ENCODE results near the gene GRAP. TPM values are rescaled to one million over a fixed set of nuclear protein-coding genes. Genes with fewer than 3 reads are reported as not detected.

The GRAP gene
- total and polyA plus RNA-seq, 2 donors (not counting 3 experiments of a cell fraction or from before 2014, with no cell fraction given) = 32.1 to 43.6 TPM

- TF ChIP-seq POLR2A (IDR thresholded peaks at IDR 0.05; ENCODE audit: low read depth, low read length) (no peak), CTCF (IDR thresholded peaks at IDR 0.05; ENCODE audit: extremely low read depth in 1 of 2, insufficient read depth in 1 of 2, low read depth in 1 of 2, low read length in 2 of 2) (no peak), MYC (IDR thresholded peaks at IDR 0.05; ENCODE audit: low read depth, low read length) (no peak), EZH2 (IDR thresholded peaks at IDR 0.05; ENCODE audit: borderline replicate concordance, low read depth, low read length, severe bottlenecking) (no peak)
- no peak overlapping the region for H3K9ac ChIP-seq (replicated peaks; ENCODE audit: extremely low read depth, insufficient read depth, low read length)
- peaks cover 8% of the 10 kb centered on the region for H3K4me1 ChIP-seq (ENCODE audit: control insufficient read depth, extremely low read depth, insufficient read depth, low read length)
- no peak for FAIRE-seq
- no peak for DNase-seq (ENCODE audit: low read depth, low spot score)
- no peak overlapping the region for H3K27ac ChIP-seq (ENCODE audit: insufficient read depth, low read depth, low read length)
- no TSS peak for BruUV-seq (replicated peaks)
- dilution Hi-C loops (cut with MboI; ENCODE audit: extremely low pct_ligation_motif_present, low sequenced_read_pairs) = no loop called here
- H2AFZ ChIP-seq (ENCODE audit: low read depth, low read length) = no peak overlapping the region
- H3K9me1 ChIP-seq (replicated peaks; ENCODE audit: control insufficient read depth, extremely low read depth, insufficient read depth, low read length) = no peaks in the 10 kb centered on the region
- peaks cover 0 to 12% of the 10 kb centered on the region in 2 experiments for H3K36me3 ChIP-seq (ENCODE audit: control insufficient read depth in 2 of 2, extremely low read depth in 1 of 2, insufficient read depth in 2 of 2, low read length in 2 of 2)
- no peaks in the 10 kb centered on the region for H3K27me3 ChIP-seq (ENCODE audit: control insufficient read depth in 2 of 2, insufficient read depth in 2 of 2, low read length in 2 of 2)
- no peak overlapping the region for H3K4me3 ChIP-seq (replicated peaks in 1 of 3; ENCODE audit: insufficient read depth in 1 of 3, low read depth in 1 of 3, low read length in 3 of 3)
- ChIA-PET CTCF (interaction anchor here (1.1 to 2.3 kb wide), 2 partner anchors 11 to 18 kb away, joined by 3 to 6 read pairs; no protein-coding TSS in a partner anchor), POLR2A (no interaction called here)
- H3K9me3 ChIP-seq (replicated peaks; ENCODE audit: control insufficient read depth, insufficient read depth, low read length) = no peaks in the 10 kb centered on the region
- intact Hi-C loops (cut with micrococcal nuclease) = no loop called here
- H3K79me2 ChIP-seq (ENCODE audit: control insufficient read depth, insufficient read depth, low read length) = no peaks in the 10 kb centered on the region
- no peak overlapping the region for H3K4me2 ChIP-seq (ENCODE audit: insufficient read depth, low read length)
- no peaks in the 10 kb centered on the region for H4K20me1 ChIP-seq (replicated peaks; ENCODE audit: control insufficient read depth, extremely low read depth, insufficient read depth, low read length)
These were observed 68.1 kb downstream of the GRAP start for GRCh38 chr17:18978655-18979054.

GRCh38 chr17:18978050-18978449, 68.7 kb downstream of the GRAP start:
- dilution Hi-C loops (cut with MboI; ENCODE audit: extremely low pct_ligation_motif_present, low sequenced_read_pairs) (no loop called here), intact Hi-C loops (cut with micrococcal nuclease) (no loop called here)
- CTCF ChIA-PET = interaction anchor here (2.3 kb wide), 1 partner anchor 17 kb away, joined by 6 read pairs; no protein-coding TSS in a partner anchor
- Histone ChIP-seq H4K20me1 (replicated peaks; ENCODE audit: control insufficient read depth, extremely low read depth, insufficient read depth, low read length) (no peaks in the 10 kb centered on the region), H3K36me3 (ENCODE audit: control insufficient read depth in 2 of 2, extremely low read depth in 1 of 2, insufficient read depth in 2 of 2, low read length in 2 of 2) (peaks cover 0 to 10% of the 10 kb centered on the region in 2 experiments), H3K9ac (replicated peaks; ENCODE audit: extremely low read depth, insufficient read depth, low read length) (no peak overlapping the region), H3K27me3 (ENCODE audit: control insufficient read depth in 2 of 2, insufficient read depth in 2 of 2, low read length in 2 of 2) (no peaks in the 10 kb centered on the region), H3K4me3 (replicated peaks in 1 of 3; ENCODE audit: insufficient read depth in 1 of 3, low read depth in 1 of 3, low read length in 3 of 3) (no peak overlapping the region), H3K27ac (ENCODE audit: insufficient read depth, low read depth, low read length) (no peak overlapping the region), H3K9me3 (replicated peaks; ENCODE audit: control insufficient read depth, insufficient read depth, low read length) (no peaks in the 10 kb centered on the region), H2AFZ (ENCODE audit: low read depth, low read length) (no peak overlapping the region), H3K4me1 (ENCODE audit: control insufficient read depth, extremely low read depth, insufficient read depth, low read length) (peaks cover 8% of the 10 kb centered on the region), H3K9me1 (replicated peaks; ENCODE audit: control insufficient read depth, extremely low read depth, insufficient read depth, low read length) (no peaks in the 10 kb centered on the region), H3K79me2 (ENCODE audit: control insufficient read depth, insufficient read depth, low read length) (no peaks in the 10 kb centered on the region), H3K4me2 (ENCODE audit: insufficient read depth, low read length) (no peak overlapping the region)
- no peak for FAIRE-seq
- TF ChIP-seq FOS (IDR thresholded peaks at IDR 0.05; ENCODE audit: borderline replicate concordance, insufficient read depth, low read length) (no peak), MYC (IDR thresholded peaks at IDR 0.05; ENCODE audit: low read depth, low read length) (no peak), CTCF (IDR thresholded peaks at IDR 0.05; ENCODE audit: extremely low read depth in 1 of 2, insufficient read depth in 1 of 2, low read depth in 1 of 2, low read length in 2 of 2) (no peak), JUN (IDR thresholded peaks at IDR 0.05; ENCODE audit: borderline replicate concordance, insufficient read depth, insufficient read length, low read depth) (no peak), MAX (IDR thresholded peaks at IDR 0.05; ENCODE audit: insufficient read depth, insufficient read length) (no peak), POLR2AphosphoS5 (IDR thresholded peaks at IDR 0.05; ENCODE audit: insufficient read depth, low read depth, low read length) (no peak), EZH2 (IDR thresholded peaks at IDR 0.05; ENCODE audit: borderline replicate concordance, low read depth, low read length, severe bottlenecking) (no peak), GATA2 (IDR thresholded peaks at IDR 0.05; ENCODE audit: insufficient read depth, insufficient read length, low read depth, low read length) (no peak), POLR2A (IDR thresholded peaks at IDR 0.05; ENCODE audit: low read depth, low read length) (no peak)
- BruUV-seq (replicated peaks) = TSS peak; percentile 15
- DNase-seq (ENCODE audit: low read depth, low spot score) = no peak
- POLR2A ChIA-PET = no interaction called here
